ENCODE measurements around the gene MYL11.
A peak's percentile ranks its signal among the peaks of the same experiment; 100 is the strongest.

Gene MYL11

GRCh38 chr16:30397056-30397455 is 22.5 kb downstream of the MYL11 start:
- DNase-seq = no peak

DNA sequence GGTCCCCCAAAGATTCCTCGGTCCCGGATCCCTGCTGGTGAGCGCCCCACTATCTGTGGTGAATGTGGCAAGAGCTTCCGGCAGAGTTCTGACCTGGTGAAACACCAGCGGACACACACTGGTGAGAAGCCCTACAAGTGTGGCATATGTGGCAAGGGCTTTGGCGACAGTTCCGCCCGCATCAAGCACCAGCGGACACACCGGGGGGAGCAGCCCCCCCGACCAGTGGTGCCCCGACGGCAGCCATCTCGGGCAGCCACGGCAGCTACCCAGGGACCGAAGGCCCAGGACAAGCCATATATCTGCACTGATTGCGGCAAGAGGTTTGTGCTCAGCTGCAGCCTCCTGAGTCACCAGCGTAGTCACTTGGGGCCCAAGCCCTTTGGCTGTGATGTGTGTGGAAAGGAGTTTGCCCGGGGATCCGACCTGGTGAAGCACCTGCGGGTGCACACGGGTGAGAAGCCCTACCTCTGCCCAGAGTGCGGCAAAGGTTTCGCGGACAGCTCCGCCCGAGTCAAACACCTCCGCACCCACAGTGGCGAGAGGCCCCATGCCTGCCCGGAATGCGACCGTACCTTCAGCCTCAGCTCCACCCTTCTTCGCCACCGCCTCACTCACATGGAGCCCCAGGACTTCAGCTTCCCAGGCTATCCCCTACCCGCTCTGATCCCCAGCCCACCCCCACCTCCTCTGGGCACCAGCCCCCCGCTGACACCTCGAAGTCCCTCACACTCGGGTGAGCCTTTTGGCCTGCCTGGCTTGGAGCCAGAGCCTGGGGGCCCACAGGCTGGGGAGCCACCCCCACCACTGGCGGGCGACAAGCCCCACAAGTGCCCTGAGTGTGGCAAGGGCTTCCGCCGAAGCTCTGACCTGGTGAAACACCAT is 23.4 kb downstream of the MYL11 start:
- DNase-seq = no peak

- DNase-seq = no peak
These were observed 24.2 kb downstream of the MYL11 start for GRCh38 chr16:30398661-30399434.

GRCh38 chr16:30399435-30400186 is 25.0 kb downstream of the MYL11 start:
- no peak for DNase-seq

DNA sequence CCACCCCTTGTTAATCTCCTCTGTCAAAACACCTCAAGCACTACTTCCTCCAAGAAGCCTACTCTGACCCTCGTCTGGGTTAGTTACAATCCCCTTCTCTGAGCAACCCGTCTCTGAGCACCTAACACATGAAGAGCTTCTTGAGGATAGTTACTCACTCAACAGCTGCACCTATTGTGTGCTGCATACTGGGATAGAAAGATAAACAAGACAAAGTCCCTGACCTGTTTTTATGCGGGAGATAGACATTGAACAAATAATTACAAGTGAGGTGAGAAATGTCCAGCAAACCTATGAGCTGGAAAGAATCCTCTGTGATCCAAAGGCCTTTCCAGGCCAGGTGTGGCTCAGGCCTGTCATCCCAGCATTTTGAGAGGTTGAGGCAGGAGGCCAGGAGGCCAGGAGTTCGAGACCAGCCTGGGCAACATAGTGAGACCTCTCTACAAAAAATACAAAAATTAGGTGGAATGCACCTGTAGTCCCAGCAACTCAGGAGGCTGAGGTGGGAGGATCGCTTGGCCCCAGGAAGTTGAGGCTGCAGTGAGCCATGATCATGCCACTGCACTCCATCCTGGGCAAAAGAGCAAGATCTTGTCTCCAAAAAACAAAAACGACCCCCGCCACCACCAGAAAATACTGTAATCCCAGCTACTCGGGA is 27.3 kb downstream of the MYL11 start:
- no peak for DNase-seq

- DNase-seq = no peak
These were observed 32.1 kb downstream of the MYL11 start for GRCh38 chr16:30406795-30407101.

- peak; percentile 28 for DNase-seq
These were observed 32.7 kb downstream of the MYL11 start, which contains the start of gene ZNF771 for GRCh38 chr16:30407102-30407803. Gene ZNF771, plus strand, starts transcription at chr16:30407606. Its CDS starts 448 bp downstream, at chr16:30408054.

GRCh38 chr16:30407804-30408534 is 33.4 kb downstream of the MYL11 start:
- DNase-seq = no peak

DNA sequence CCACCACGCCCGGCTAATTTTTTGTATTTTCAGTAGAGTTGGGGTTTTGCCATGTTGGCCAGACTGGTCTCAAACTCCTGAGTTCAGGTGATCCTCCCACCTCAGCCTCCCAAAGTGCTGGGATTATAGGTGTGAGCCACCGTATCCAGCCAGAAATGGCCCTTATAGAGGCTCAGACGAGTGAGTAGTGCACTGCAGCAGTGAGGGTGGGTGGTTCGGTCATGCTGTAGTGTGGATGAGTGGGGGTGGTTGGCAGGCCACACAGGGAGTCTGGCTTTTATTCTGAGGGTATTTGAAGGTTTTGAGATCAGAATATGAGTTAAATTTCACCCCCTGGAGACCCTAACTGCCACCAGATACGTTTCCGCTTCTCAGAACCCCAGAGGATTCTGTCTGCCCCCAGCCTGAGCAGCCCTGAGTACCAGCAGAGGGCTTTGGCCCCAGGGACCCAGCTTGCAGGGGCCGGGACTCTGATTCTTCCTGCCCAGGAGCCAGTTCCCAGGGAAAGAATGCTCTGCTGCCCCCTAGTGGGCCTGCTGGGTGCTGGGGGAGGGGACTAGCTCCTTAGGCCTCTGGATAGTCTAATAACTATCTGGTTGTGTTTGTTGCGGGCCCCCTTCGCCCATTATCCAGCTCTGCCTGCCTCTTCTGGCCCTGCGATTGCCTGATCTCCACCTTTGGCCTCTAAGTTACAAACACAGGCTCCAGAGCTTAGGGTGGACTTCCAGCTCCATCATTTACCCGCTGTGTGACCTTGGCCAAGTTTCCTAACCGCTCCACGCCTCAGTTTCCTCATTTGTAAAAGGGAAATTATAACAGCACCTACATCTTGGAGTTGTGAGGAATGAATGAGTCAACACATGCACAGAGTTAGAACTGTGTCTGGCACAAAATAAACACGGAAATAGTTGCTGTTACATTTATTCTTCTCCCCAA is 34.8 kb downstream of the MYL11 start:
- DNase-seq = no peak

DNA sequence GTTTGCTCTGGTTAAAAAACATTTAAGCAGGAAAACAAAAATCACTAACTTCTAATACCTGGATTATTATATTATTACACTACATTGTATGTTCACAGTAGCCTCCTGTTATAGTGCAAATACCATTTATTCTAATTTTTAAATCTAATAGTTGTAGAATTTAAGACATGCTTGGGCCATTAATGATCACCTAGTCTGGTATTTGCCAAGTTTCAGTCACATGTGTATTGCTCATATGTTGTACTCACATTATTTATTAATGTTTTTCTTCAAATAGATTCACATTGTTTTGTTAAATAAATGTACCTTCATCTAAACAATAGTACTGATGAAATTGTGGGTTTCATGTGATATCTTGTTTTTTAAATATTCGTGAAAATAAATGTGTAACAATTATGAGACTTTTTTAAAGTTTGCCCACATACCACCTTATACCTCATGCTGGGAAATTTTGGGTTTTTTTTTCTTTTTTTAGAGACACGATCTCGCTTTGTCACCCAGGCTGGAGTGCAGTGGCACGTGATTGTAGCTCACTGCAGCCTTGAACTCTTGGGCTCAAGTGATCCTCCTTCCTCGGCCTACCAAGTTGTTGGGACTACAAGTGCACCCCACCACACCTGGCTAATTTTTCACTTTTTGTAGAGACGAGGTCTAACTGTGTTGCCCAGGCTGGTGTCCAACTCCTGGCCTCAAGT is 38.7 kb downstream of the MYL11 start:
- DNase-seq = no peak

DNA sequence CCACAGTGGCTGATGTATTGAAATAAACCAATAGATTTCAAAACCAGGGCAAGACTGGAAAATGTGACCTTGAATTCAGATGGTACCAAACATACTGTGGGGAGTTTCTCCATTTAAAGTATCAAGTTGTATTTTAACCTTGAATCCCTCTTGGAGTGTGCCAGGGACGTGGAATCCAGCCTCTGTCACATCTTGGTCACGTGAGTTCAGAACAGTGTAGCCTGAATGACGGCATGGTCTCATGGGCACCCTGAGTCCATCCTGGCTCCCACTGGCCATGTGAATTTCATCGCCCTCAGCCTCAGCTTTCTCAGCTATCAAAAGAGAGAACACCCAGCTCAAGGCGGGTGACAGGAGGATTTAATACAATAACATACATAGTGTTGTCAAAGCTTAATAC is 39.6 kb downstream of the MYL11 start:
- no peak for DNase-seq

- DNase-seq = no peak
These were observed 41.5 kb downstream of the MYL11 start for GRCh38 chr16:30416047-30416603.

DNA sequence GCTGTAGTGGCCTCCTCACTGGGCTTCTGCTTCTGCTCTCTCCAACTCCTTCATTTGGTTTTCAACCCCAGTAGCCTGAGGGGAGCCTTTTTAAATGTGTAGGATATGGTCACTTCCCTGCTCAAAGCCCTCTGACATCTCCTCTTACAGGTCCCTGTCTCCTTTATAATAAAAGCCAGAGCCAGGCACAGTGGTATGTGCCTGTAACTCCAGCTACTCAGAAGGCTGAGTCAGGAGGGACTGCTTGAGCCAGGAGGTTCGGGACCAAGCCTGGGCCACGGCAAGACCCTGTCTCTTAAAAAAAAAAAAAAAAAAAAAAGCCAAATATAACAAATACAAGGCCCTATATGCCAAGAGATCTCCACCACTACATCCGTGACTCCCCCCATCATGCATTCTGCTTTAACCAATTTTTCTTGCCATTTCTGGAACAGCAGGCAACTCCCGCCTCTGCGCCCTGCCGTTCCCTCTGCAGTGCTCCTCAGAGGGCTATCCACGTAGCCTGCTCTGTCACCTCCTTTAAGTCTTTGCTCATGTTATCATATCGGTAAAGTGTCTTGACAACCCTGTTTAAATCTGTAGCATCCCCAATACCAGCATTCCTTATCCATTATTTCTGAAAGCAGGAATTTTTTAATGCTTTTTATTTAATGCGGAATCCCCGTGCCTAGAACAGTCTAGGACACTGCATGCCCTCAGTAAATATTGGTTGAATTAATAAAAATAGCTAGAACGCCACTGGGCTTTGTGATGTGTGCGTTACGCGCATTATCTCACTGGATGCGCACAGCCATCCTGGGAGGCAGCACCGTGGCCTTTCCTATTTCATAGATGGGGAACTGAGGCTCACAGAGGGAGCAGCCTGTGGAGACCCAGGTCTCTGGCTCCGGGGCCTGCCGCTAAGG is 42.3 kb downstream of the MYL11 start:
- no peak for DNase-seq

DNA sequence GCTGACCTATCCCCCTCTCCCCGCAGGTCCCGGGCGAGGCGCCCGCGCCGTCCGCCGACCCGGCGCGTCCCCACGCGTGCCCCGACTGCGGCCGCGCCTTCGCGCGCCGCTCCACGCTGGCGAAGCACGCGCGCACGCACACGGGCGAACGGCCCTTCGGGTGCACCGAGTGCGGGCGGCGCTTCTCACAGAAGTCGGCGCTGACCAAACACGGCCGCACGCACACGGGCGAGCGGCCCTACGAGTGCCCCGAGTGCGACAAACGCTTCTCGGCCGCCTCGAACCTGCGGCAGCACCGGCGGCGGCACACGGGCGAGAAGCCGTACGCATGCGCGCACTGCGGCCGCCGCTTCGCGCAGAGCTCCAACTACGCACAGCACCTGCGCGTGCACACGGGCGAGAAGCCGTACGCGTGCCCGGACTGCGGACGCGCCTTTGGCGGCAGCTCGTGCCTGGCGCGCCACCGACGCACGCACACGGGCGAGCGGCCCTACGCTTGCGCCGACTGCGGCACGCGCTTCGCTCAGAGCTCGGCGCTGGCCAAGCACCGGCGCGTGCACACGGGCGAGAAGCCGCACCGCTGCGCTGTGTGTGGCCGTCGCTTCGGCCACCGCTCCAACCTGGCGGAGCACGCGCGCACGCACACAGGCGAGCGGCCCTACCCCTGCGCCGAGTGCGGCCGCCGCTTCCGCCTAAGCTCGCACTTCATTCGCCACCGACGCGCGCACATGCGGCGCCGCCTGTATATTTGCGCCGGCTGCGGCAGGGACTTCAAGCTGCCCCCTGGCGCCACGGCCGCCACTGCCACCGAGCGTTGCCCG is 43.1 kb downstream of the MYL11 start:
- DNase-seq = peak; percentile 69

GRCh38 chr16:30418350-30419181 is 44.0 kb downstream of the MYL11 start:
- DNase-seq = no peak

DNA sequence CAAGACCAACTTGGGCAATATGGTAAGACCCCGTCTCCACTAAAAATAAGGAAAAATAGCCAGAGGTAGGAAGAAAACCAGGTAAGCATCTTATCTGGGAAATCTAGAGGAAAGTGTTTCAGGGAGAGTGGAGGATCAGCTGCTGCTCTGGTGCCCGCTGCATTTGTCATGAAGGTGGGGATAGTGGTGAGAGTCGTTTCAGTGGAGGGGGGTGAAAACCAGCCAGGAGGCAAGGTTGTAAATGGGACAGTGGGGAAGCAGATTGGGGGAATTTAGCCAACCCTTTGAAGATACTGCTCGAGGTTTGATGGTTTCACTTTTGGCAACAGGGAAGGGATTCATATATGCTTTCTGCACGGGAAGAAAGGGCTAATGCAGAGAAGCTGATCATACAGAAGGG is 46.4 kb downstream of the MYL11 start:
- no peak for DNase-seq
